GM18861 (cell line): ENCODE data around the gene SLC38A3.

Experiments used
- ATAC-seq: cut with Tn5 transposase; IDR thresholded peaks from one replicate; pipeline ENCODE4 v1.9.1; 2021; ENCODE audit not compliant: unreplicated experiment

Gene SLC38A3

DNA sequence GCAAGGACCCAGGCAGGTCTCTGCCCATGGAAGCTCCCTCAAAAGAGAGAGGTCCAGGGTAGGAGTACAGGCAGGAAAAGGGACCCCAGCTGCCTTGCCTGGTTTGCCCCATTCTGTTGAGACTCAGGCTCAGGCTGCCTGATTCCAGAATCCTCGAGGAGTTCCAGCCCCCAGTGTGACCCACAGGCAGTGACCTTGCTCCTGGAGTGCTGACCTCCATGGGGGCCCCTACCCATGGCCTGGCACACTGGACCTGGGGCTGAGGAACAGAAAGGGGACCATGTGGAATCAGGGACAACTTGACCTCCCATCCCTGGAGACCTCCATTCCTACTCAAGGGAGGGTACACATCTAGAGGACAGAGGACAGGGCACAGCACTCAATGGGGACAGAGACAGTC lies 60.5 kb downstream of the SLC38A3 start:
- no peak for ATAC-seq

DNA sequence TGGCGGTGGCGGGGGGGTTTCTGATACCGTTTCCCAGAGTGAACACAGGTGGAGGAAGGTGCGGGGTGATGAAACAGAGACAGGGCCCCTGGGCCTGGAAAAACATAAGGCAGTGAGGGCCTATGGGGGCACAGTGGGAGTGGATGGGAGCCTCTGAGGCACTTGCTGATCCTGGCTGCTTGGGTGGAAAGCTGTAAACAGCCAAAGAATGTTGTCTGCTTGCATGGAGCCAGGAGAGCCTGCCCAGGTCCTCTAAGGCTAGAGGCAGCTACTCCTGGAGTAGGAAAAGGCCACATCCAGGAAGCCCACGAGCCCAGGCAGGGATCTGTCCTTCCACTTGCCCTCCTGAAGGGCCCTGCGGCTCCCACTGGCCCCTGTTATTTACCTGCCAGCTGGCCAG lies 60.9 kb downstream of the SLC38A3 start:
- ATAC-seq: no peak

DNA sequence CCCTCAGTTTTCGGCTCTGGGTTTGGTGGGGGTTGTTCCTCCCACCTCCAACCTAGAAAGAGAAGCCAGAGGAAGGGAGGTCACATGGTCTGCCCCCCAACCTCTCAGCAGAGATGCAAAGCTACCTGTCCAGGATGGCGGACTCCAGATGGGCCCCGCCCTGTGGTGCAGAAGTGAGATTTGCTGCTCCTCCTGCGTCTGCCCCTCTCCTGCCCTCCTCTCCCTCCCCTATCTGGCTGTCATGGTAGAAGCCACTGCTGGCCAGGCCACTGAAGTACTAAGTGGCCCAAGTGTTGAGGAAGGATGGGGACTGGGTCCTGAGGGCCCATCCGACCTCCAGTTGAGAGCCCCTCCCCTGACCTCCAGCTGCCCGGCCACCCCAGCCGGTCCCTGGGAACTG lies 61.8 kb downstream of the SLC38A3 start:
- no peak for ATAC-seq

DNA sequence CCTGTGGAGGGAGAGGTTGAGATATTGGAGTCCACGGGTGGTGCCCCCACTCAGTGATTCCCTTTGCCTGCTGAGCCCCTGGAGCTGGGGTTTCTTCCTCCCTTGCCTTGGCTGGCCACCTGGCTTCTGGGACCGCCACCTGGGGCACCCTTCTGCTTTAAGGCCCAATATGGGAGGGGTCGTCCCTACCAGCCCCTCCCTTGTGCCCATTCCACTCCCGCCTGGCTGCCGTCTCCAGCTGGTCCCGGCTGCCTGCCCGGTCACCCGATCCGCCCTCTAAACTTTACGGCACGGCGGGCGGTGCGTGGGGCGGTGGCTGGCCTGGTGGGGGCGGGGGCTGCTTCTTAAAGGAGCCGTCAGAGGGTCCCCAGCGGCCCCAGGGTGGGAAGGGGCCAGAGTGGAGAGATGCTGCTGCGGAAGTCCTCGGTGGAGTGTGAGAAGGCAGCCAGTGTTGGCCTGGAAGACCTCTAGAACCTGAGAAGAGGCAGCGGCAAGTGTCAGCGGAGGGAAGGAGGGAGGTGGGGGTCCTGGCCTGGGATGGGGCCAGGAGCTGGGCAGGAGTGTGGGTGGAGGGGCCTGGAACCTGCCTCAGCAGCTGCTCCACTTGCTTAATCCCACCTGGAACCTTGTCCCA lies 62.3 kb downstream of the SLC38A3 start:
- ATAC-seq: no peak

- no peak for ATAC-seq
Measured at GRCh38 chr3:50268276-50268675, 63.2 kb downstream of the SLC38A3 start.

- ATAC-seq: no peak
Measured at GRCh38 chr3:50268703-50269451, 63.8 kb downstream of the SLC38A3 start, which contains the start of gene SEMA3B. TSS of gene SEMA3B (plus strand) at chr3:50269147. CDS start at chr3:50269241, 94 bp downstream.

- no peak for ATAC-seq
Measured at GRCh38 chr3:50269460-50269859, 64.4 kb downstream of the SLC38A3 start.

GRCh38 chr3:50269977-50270413 lies 64.9 kb downstream of the SLC38A3 start:
- no peak for ATAC-seq

DNA sequence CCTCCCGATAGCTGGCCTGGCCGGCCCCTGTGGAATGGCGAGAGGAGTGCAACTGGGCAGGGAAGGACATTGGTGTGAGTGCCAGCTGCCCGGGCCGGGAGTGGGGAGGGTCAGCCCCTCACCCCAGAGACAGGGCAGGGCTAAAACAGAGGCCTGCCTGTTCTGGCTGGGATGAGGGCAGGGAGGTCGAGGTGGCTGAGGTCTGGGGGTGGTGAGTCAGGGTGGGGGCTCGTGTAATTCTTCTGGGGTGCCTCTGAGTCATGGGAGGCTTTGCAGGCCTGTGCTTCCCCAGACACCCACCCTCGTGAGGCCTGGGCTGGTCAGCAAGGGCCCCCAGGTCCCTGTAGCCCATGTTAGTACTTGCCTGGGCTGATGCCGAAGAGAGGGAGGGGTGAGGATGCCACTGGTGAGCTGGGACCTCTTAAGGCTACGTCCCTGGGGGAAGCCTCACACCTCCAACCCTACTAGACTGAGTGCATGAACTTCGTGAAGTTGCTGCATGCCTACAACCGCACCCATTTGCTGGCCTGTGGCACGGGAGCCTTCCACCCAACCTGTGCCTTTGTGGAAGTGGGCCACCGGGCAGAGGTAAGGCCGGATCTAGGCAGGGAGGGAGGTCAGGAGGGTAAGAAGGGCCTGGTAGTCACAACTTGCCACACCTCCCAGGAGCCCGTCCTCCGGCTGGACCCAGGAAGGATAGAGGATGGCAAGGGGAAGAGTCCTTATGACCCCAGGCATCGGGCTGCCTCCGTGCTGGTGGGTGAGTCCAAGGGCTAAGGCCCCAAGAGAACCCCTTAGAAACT lies 65.6 kb downstream of the SLC38A3 start:
- ATAC-seq: no peak
